Upper lobe of left lung (tissue), 4 donors: Measurements from ENCODE around the gene FSTL5.

Experiments used
- CTCF ChIP-seq, 6 experiments: fragments of 450-650 bp in 4 of 6; fragments of 200-600 bp in 2 of 6; sonication (generic) in 2 of 6; IDR thresholded peaks; one replicate each; pipeline ENCODE4 v1.5.1; 2016 to 2019; ENCODE audit warnings: antibody characterized with exemption in 6 of 6
- EP300 ChIP-seq, 4 donors: sonication (generic); formaldehyde crosslinking; IDR thresholded peaks; one replicate each; pipeline ENCODE4 v1.5.1; 2017; ENCODE audit warnings: antibody characterized with exemption in 4 of 4, control low read depth in 2 of 4

- TF ChIP-seq EP300 (IDR thresholded peaks at IDR 0.05) (no peak), CTCF (IDR thresholded peaks at IDR 0.05) (no peak)
Observed at GRCh38 chr4:162170509-162170908, 6.7 kb upstream of the FSTL5 start.
